ENCODE measurements around the gene MYEOV.

The MYEOV gene

GRCh38 chr11:69304258-69304657 is 10.3 kb downstream of the MYEOV start:
- DNase-seq = no peak

GRCh38 chr11:69304686-69305085 is 10.7 kb downstream of the MYEOV start:
- DNase-seq = no peak

GRCh38 chr11:69305885-69306540 is 12.1 kb downstream of the MYEOV start:
- no peak for DNase-seq

- no peak for DNase-seq
These were observed 12.9 kb downstream of the MYEOV start for GRCh38 chr11:69306821-69307220.

- DNase-seq = no peak
These were observed 13.5 kb downstream of the MYEOV start for GRCh38 chr11:69307421-69307820.

GRCh38 chr11:69307871-69308431 is 14.0 kb downstream of the MYEOV start:
- no peak for DNase-seq

- no peak for DNase-seq
These were observed 14.5 kb downstream of the MYEOV start for GRCh38 chr11:69308491-69308911.

GRCh38 chr11:69308936-69309615 is 15.1 kb downstream of the MYEOV start:
- DNase-seq = no peak

GRCh38 chr11:69309631-69310280 is 15.8 kb downstream of the MYEOV start:
- DNase-seq = no peak

GRCh38 chr11:69310351-69310750 is 16.4 kb downstream of the MYEOV start:
- DNase-seq = no peak

GRCh38 chr11:69310934-69311766 is 17.2 kb downstream of the MYEOV start:
- no peak for DNase-seq

GRCh38 chr11:69311767-69312385 is 17.9 kb downstream of the MYEOV start:
- no peak for DNase-seq

- no peak for DNase-seq
These were observed 18.8 kb downstream of the MYEOV start for GRCh38 chr11:69312453-69313404.

- DNase-seq = no peak
These were observed 20.0 kb downstream of the MYEOV start for GRCh38 chr11:69313992-69314391.

GRCh38 chr11:69314555-69314954 is 20.6 kb downstream of the MYEOV start:
- no peak for DNase-seq

GRCh38 chr11:69316956-69317355 is 23.0 kb downstream of the MYEOV start:
- no peak for DNase-seq

GRCh38 chr11:69317401-69318092 is 23.6 kb downstream of the MYEOV start:
- no peak for DNase-seq

- no peak for DNase-seq
These were observed 24.1 kb downstream of the MYEOV start for GRCh38 chr11:69318093-69318420.

GRCh38 chr11:69319255-69320106 is 25.5 kb downstream of the MYEOV start:
- DNase-seq = no peak

- no peak for DNase-seq
These were observed 26.4 kb downstream of the MYEOV start for GRCh38 chr11:69320326-69320725.
